Measurements from ENCODE around the gene ABCA4.

- TF ChIP-seq OSR1 (CRISPR knock-in tag; IDR thresholded peaks at IDR 0.05) (no peak), ARNTL (CRISPR knock-in tag; IDR thresholded peaks at IDR 0.05; ENCODE audit: borderline replicate concordance, low read depth) (no peak), RARB (CRISPR knock-in tag; IDR thresholded peaks at IDR 0.05) (no peak), BACH2 (CRISPR knock-in tag; IDR thresholded peaks at IDR 0.05; ENCODE audit: borderline replicate concordance) (no peak), ZNF565 (CRISPR knock-in tag; conservative IDR thresholded peaks at IDR 0.05; ENCODE audit: low read depth) (no peak), GLIS3 (CRISPR knock-in tag; IDR thresholded peaks at IDR 0.05) (no peak), ZNF70 (CRISPR knock-in tag; IDR thresholded peaks at IDR 0.05) (no peak), PPARA (CRISPR knock-in tag; IDR thresholded peaks at IDR 0.05; ENCODE audit: borderline replicate concordance) (no peak), ZFP30 (CRISPR knock-in tag; IDR thresholded peaks at IDR 0.05) (no peak), ESRRG (CRISPR knock-in tag; IDR thresholded peaks at IDR 0.05) (no peak), ZFP3 (CRISPR knock-in tag; IDR thresholded peaks at IDR 0.05) (no peak), TCF4 (CRISPR knock-in tag; IDR thresholded peaks at IDR 0.05; ENCODE audit: borderline replicate concordance) (no peak), CREB5 (CRISPR knock-in tag; IDR thresholded peaks at IDR 0.05; ENCODE audit: low read depth) (no peak)
- TF ChIP-seq, protein P1, sequence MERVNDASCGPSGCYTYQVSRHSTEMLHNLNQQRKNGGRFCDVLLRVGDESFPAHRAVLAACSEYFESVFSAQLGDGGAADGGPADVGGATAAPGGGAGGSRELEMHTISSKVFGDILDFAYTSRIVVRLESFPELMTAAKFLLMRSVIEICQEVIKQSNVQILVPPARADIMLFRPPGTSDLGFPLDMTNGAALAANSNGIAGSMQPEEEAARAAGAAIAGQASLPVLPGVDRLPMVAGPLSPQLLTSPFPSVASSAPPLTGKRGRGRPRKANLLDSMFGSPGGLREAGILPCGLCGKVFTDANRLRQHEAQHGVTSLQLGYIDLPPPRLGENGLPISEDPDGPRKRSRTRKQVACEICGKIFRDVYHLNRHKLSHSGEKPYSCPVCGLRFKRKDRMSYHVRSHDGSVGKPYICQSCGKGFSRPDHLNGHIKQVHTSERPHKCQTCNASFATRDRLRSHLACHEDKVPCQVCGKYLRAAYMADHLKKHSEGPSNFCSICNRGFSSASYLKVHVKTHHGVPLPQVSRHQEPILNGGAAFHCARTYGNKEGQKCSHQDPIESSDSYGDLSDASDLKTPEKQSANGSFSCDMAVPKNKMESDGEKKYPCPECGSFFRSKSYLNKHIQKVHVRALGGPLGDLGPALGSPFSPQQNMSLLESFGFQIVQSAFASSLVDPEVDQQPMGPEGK (CRISPR knock-in tag; IDR thresholded peaks at IDR 0.05; ENCODE audit: borderline replicate concordance) = no peak
Observed at GRCh38 chr1:94031591-94031990, 89.4 kb downstream of the ABCA4 start.

Measured in SK-N-SH treated with all-trans-retinoic acid at 6 μM for 48 hours (cell line).